GM18498 (cell line): ENCODE data around the gene CCKAR.

ENCODE experiments used
- ATAC-seq: cut with Tn5 transposase; IDR thresholded peaks from one replicate; pipeline ENCODE4 v1.9.1; 2021; ENCODE audit warnings: mild to moderate bottlenecking, moderate library complexity; ENCODE audit not compliant: unreplicated experiment

Gene CCKAR

GRCh38 chr4:26462874-26463273 is 27.4 kb downstream of the CCKAR start:
- no peak for ATAC-seq

GRCh38 chr4:26459756-26460530 is 30.3 kb downstream of the CCKAR start:
- ATAC-seq, result no peak

- peak; percentile 66 for ATAC-seq
Observed at GRCh38 chr4:26459054-26459755, 31.1 kb downstream of the CCKAR start.

GRCh38 chr4:26458157-26458561 is 32.1 kb downstream of the CCKAR start:
- ATAC-seq, result no peak

GRCh38 chr4:26457412-26457811 is 32.9 kb downstream of the CCKAR start:
- ATAC-seq, result no peak

- ATAC-seq, result no peak
Observed at GRCh38 chr4:26455571-26455970, 34.7 kb downstream of the CCKAR start.

GRCh38 chr4:26454961-26455360 is 35.3 kb downstream of the CCKAR start:
- no peak for ATAC-seq

- ATAC-seq, result no peak
Observed at GRCh38 chr4:26452565-26453531, 37.4 kb downstream of the CCKAR start.

GRCh38 chr4:26451597-26451996 is 38.7 kb downstream of the CCKAR start:
- ATAC-seq, result no peak

GRCh38 chr4:26450418-26450817 is 39.9 kb downstream of the CCKAR start:
- no peak for ATAC-seq

GRCh38 chr4:26447378-26447777 is 42.9 kb downstream of the CCKAR start:
- no peak for ATAC-seq

GRCh38 chr4:26441771-26442170 is 48.5 kb downstream of the CCKAR start:
- ATAC-seq, result no peak

- ATAC-seq, result no peak
Observed at GRCh38 chr4:26441102-26441501, 49.2 kb downstream of the CCKAR start.

- ATAC-seq, result no peak
Observed at GRCh38 chr4:26434030-26434639, 56.1 kb downstream of the CCKAR start.

GRCh38 chr4:26433556-26433955 is 56.7 kb downstream of the CCKAR start:
- ATAC-seq, result no peak

GRCh38 chr4:26432419-26432818 is 57.9 kb downstream of the CCKAR start:
- no peak for ATAC-seq

- no peak for ATAC-seq
Observed at GRCh38 chr4:26431461-26432180, 58.7 kb downstream of the CCKAR start.
